ENCODE data around the gene SSPN.

SSPN gene

GRCh38 chr12:26281320-26281719 lies 85.9 kb downstream of the SSPN start:
- no peak for DNase-seq (ENCODE audit: low read depth in 2 of 3, low spot score in 1 of 3)

- no peak for DNase-seq (ENCODE audit: low read depth in 2 of 3, low spot score in 1 of 3)
These were observed 87.1 kb downstream of the SSPN start for GRCh38 chr12:26282339-26282940.

GRCh38 chr12:26283046-26283445 lies 87.7 kb downstream of the SSPN start:
- DNase-seq (ENCODE audit: low read depth in 2 of 3, low spot score in 1 of 3), result no peak

- no peak for DNase-seq (ENCODE audit: low read depth in 2 of 3, low spot score in 1 of 3)
These were observed 88.2 kb downstream of the SSPN start for GRCh38 chr12:26283617-26284016.

- DNase-seq (ENCODE audit: low read depth in 2 of 3, low spot score in 1 of 3), result no peak
These were observed 90.0 kb downstream of the SSPN start for GRCh38 chr12:26285401-26285800.

- no peak for DNase-seq (ENCODE audit: low read depth in 2 of 3, low spot score in 1 of 3)
These were observed 90.8 kb downstream of the SSPN start for GRCh38 chr12:26286186-26286585.

- DNase-seq (ENCODE audit: low read depth in 2 of 3, low spot score in 1 of 3), result no peak
These were observed 92.5 kb downstream of the SSPN start for GRCh38 chr12:26287671-26288381.

GRCh38 chr12:26290565-26290964 lies 95.2 kb downstream of the SSPN start:
- no peak for DNase-seq (ENCODE audit: low read depth in 2 of 3, low spot score in 1 of 3)

- DNase-seq (ENCODE audit: low read depth in 2 of 3, low spot score in 1 of 3), result no peak
These were observed 97.2 kb downstream of the SSPN start for GRCh38 chr12:26292596-26292995.

GRCh38 chr12:26293612-26294011 lies 98.2 kb downstream of the SSPN start:
- DNase-seq (ENCODE audit: low read depth in 2 of 3, low spot score in 1 of 3), result no peak

- no peak for DNase-seq (ENCODE audit: low read depth in 2 of 3, low spot score in 1 of 3)
These were observed 99.6 kb downstream of the SSPN start for GRCh38 chr12:26295001-26295400.

GRCh38 chr12:26297396-26298070 lies 102.2 kb downstream of the SSPN start:
- peak in 1 of 3 donors; percentile 8 for DNase-seq (ENCODE audit: low read depth in 2 of 3, low spot score in 1 of 3)

GRCh38 chr12:26298785-26299621 lies 103.6 kb downstream of the SSPN start:
- peak in 1 of 3 donors; percentile 10 for DNase-seq (ENCODE audit: low read depth in 2 of 3, low spot score in 1 of 3)

- DNase-seq (ENCODE audit: low read depth in 2 of 3, low spot score in 1 of 3), result no peak
These were observed 104.4 kb downstream of the SSPN start for GRCh38 chr12:26299751-26300150.
